K562 (cell line): ENCODE data around the gene NCOR2. TPM values are rescaled to one million over a fixed set of nuclear protein-coding genes. Genes with fewer than 3 reads are reported as not detected.

Experiments
- CUX1 ChIP-seq: fragments of 200-800 bp; sonication (Bioruptor generic); IDR thresholded peaks from 2 replicates; pipeline ENCODE4 v1.6.1; 2016; ENCODE audit warnings: missing genetic modification characterization, missing compliant biosample characterization
- E4F1 ChIP-seq: fragments of 250-450 bp; sonication (Bioruptor Pico); IDR thresholded peaks from 2 replicates; pipeline ENCODE4 v1.5.0; 2021; ENCODE audit warnings: mild to moderate bottlenecking, borderline replicate concordance
- FOXJ2 ChIP-seq: fragments of 200-800 bp; sonication (Bioruptor generic); IDR thresholded peaks from 2 replicates; pipeline ENCODE4 v1.6.1; 2016; ENCODE audit warnings: missing genetic modification characterization, missing compliant biosample characterization
- NR2C1 ChIP-seq, 2 experiments: fragments of 450-650 bp; IDR thresholded peaks; 2 replicates each; pipeline ENCODE4 v1.6.1; 2017; ENCODE audit warnings: mild to moderate bottlenecking in 2 of 2, antibody characterized with exemption in 1 of 2, inconsistent platforms in 1 of 2, missing compliant biosample characterization in 1 of 2, missing genetic modification characterization in 1 of 2
- SLC30A9 ChIP-seq: fragments of 250-450 bp; sonication (Bioruptor Pico); IDR thresholded peaks from 2 replicates; pipeline ENCODE4 v1.8.0; 2022; ENCODE audit warnings: mild to moderate bottlenecking, moderate library complexity
- USF2 ChIP-seq: sonication (generic); formaldehyde crosslinking; IDR thresholded peaks from 2 replicates; pipeline ENCODE4 v1.5.0; 2020; ENCODE audit warnings: missing genetic modification reagents
- ZBTB26 ChIP-seq: fragments of 450-650 bp; formaldehyde crosslinking; IDR thresholded peaks from 2 replicates; pipeline ENCODE4 v1.4.0; 2022; ENCODE audit warnings: missing genetic modification characterization
- ZMIZ1 ChIP-seq, 2 experiments: fragments of 150-350 bp in 1 of 2; IDR thresholded peaks; 2 replicates each; pipeline ENCODE4 v1.6.1; 2012 to 2016; ENCODE audit warnings: low read depth in 2 of 2, low read length in 2 of 2, mild to moderate bottlenecking in 1 of 2, moderate library complexity in 1 of 2
- ZNF280B ChIP-seq: fragments of 250-450 bp; sonication (Bioruptor Pico); IDR thresholded peaks from 2 replicates; pipeline ENCODE4 v1.5.1; 2021; ENCODE audit warnings: mild to moderate bottlenecking
- ZSCAN29 ChIP-seq: fragments of 450-650 bp; IDR thresholded peaks from 2 replicates; pipeline ENCODE4 v1.6.1; 2017
- polyA plus RNA-seq, 8 experiments: library from polyadenylated mRNA; depleted of rRNA in 4 of 8; stranded (reverse) in 5 of 8; unstranded in 3 of 8; fragments of >200 nt; fragmentation: Nextera tagmentation in 2 of 8; fragmentation: Illumina TruSeq in 1 of 8; extraction: Ambion mirVana in 2 of 8; extraction: Trizol in 1 of 8; gene quantifications; 2 replicates each; pipeline versions ENCODE4 v1.2.1 to v1.2.3, GENCODE V29; 2011 to 2014; ENCODE audit warnings: inconsistent platforms in 1 of 8, missing spikeins in 1 of 8
- total RNA-seq, 7 experiments: library from RNA; depleted of rRNA in 6 of 7; stranded (reverse); fragments of >200 nt in 6 of 7; fragmentation: Illumina TruSeq in 2 of 7; extraction: Trizol in 2 of 7; gene quantifications; 2 replicates each; pipeline versions ENCODE4 v1.2.1 to v1.2.3, GENCODE V29; 2011 to 2021; ENCODE audit warnings: low replicate concordance in 1 of 7

NCOR2 gene
- total and polyA plus RNA-seq, 9 of the 15 experiments (the other 6 are each of a cell fraction or from before 2014, with no cell fraction given) = 0.18 to 126 (median 8.4) TPM

GRCh38 chr12:124597041-124597440 is 29.6 kb upstream of the NCOR2 start (continued):
- TF ChIP-seq CUX1 (no peak), ZBTB26 (CRISPR knock-in tag) (no peak), USF2 (no peak), ZMIZ1 (IDR thresholded peaks at IDR 0.05; ENCODE audit: low read depth in 2 of 2, low read length in 2 of 2) (no peak), E4F1 (CRISPR knock-in tag) (no peak), NR2C1 (IDR thresholded peaks at IDR 0.05) (no peak), NR2C1 (tag; IDR thresholded peaks at IDR 0.05) (no peak), ZSCAN29 (no peak), SLC30A9 (CRISPR knock-in tag) (no peak), FOXJ2 (tag) (no peak), ZNF280B (CRISPR knock-in tag) (no peak)
